Effector CD4-positive, alpha-beta T cell (primary cell): ENCODE data around the gene MT1E.
"Not testable (repeated sequence)": the region's sequence is repeated elsewhere in the genome, so short reads cannot be mapped to it uniquely, and the experiment has no call there.

Experiments
- DNase-seq: peaks from one replicate; pipeline ENCODE4 v3.0.0-alpha.2; 2020
- total RNA-seq: gene quantifications from one replicate; lab custom pipeline; 2026; lab: John Stamatoyannopoulos, UW

MT1E gene
- 1.5 reads per million for total RNA-seq

GRCh38 chr16:56625140-56625942 lies at the start of gene MT1E:
TSS of gene MT1E (plus strand) at chr16:56625781. CDS start at chr16:56625852, 71 bp downstream.
- DNase-seq, result peak; percentile 18

DNA sequence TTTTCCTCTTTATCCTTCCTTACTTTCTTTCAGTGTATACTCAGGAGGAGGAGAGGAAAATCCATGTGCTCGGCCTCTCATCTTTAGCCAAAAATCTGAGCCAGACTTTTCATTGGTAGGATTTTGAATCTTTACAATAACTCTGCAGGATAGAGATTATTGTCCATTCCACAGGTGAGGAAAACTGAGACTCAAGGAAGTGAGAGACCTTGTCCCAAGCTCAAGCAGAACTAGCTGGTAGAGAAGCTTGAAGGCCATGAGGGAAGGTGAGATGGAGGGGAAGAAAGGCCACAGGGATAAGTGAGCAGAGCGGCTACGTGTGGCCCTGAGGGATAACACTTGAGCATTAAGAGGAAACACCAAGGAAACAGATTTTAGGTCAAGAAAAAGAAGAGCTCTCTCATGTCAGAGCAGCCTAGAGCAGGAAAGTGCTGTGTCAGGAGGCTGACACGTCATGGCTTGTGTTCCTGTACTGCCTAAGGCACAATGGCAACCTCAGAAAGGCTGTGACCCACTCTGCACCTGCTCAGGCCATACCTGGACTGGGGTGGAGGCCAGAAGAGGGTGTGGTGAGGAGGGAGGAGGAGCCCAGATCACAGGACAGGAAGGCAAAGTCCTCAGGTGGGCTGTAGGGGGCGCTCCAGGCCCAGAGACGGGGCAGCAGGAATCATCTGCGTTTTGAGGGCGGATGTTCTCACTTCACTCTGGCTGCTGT lies 48.8 kb upstream of the MT1E start:
- peak; percentile 86 for DNase-seq

DNA sequence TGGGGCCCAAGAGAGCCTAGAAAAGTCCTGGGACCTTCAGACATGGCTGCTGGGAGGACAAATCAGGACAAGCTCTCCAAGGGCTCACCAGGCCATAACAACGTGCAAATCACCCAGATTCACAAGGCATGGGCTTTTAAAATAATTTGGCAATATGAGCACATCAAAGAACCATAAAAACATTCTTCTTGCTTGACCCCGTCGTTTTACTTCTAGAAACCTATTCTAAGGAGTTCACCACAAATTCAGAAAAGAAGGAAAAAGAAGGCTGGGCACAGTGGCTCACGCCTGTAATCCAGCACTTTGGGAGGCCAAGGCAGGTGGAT lies 48.3 kb upstream of the MT1E start:
- no peak for DNase-seq

- DNase-seq, result no peak
Observed at GRCh38 chr16:56580391-56581048, 45.1 kb upstream of the MT1E start.

GRCh38 chr16:56582911-56583310 lies 42.7 kb upstream of the MT1E start:
- DNase-seq, result not testable (repeated sequence)

DNA sequence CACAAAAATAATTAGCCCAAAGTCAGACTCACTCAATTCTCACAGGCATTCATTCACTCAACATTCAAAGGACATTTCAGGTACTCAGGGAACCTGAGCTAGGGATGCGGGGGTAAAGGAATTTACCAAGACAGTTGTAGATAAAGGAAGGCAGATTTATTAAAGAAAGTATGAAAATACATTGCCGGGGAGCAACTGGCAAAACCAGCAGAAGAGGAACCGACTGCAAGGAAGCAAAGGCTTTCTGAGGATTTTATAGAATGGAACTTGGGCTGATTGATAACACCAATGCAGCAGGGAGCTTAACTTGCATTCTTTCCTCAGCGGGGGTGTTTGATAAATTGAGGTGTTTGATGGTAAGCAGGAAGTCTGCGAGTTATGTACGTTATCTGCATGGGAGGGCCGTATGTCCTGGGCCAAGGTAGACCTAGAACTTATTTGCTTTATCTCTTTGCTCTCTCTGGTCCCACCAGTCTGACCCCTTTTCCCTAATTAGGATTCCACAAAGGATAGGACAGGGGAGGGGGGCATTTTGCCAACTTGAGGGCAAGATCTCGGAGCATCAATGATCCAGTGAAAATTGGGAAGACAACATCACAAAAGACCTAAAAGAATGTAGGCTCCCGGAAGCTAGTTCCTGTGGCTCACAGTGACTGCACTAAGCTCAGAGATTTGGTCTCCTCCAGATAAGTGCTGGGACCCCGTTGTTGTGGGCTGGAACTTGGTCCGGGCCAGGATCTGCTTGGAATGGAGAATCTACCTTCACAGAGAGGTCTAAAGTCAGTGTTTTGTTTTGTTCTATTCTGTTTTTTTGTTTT lies 42.0 kb upstream of the MT1E start:
- DNase-seq, result no peak

GRCh38 chr16:56584276-56584675 lies 41.3 kb upstream of the MT1E start:
- DNase-seq, result no peak

GRCh38 chr16:56588781-56589140 lies 36.8 kb upstream of the MT1E start:
- DNase-seq, result no peak

GRCh38 chr16:56589141-56590039 lies 36.2 kb upstream of the MT1E start, which contains the start of gene MT3:
TSS of gene MT3 (plus strand) at chr16:56589528. CDS start at chr16:56589591, 63 bp downstream.
- DNase-seq, result no peak

GRCh38 chr16:56591377-56592060 lies 34.1 kb upstream of the MT1E start:
- no peak for DNase-seq

- no peak for DNase-seq
Observed at GRCh38 chr16:56593573-56594291, 31.8 kb upstream of the MT1E start.

DNA sequence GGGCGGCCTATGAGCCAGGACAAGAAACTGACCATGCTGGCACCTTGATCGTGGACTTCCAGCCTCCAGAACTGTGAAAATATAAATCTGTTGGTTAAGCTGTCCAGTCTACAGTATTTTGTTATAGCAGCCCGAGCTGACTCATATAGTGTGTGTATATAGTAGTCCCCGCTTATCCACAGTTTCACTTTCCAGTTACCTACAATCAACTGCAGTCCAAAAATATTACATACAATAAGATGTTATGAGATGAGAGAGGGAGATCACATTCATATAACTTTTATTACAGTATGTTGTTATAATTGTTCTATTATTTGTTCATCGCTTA lies 31.3 kb upstream of the MT1E start:
- DNase-seq, result no peak

GRCh38 chr16:56600398-56600999 lies 25.1 kb upstream of the MT1E start:
- DNase-seq, result no peak

- no peak for DNase-seq
Observed at GRCh38 chr16:56601325-56601724, 24.3 kb upstream of the MT1E start.

DNA sequence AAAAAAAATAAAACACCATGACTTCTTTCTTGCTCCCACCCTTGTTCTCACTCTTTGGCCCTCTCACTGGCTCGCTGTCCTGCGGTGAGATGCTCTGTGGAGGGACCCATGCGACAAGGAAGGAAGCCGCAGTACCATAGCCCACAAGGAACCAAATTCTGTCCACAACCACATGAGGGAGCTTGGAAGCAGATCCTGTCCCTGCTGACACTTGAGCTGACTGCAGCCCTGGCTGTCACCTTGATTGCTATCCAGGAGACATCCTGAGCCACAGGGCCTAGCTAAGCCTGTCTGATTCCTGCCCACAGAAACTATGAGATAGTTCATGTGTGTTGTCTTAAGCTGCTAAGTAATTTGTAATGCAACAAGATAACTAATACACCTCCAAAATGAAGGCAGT lies 22.0 kb upstream of the MT1E start:
- no peak for DNase-seq

GRCh38 chr16:56604966-56605365 lies 20.6 kb upstream of the MT1E start:
- DNase-seq, result no peak

- no peak for DNase-seq
Observed at GRCh38 chr16:56605475-56605874, 20.1 kb upstream of the MT1E start.

DNA sequence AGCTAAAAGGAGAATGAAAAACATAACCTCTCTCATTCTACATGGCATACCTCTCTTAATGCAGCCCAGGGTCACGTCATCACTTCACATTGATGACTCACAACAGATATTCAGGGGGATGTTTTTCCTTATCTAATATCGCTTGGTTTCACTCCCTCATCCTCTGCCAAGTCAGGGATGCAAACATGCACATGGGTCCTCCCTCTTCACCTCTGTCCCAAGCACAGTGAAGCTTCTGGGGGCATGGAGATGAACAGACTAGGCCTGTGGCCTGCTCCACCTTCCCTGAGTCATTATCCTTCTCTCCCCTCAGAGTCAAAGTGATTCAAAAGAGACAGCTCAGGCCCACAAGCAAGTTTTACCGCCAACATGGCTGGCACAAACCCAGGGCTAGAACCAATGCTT lies 19.5 kb upstream of the MT1E start:
- no peak for DNase-seq

DNA sequence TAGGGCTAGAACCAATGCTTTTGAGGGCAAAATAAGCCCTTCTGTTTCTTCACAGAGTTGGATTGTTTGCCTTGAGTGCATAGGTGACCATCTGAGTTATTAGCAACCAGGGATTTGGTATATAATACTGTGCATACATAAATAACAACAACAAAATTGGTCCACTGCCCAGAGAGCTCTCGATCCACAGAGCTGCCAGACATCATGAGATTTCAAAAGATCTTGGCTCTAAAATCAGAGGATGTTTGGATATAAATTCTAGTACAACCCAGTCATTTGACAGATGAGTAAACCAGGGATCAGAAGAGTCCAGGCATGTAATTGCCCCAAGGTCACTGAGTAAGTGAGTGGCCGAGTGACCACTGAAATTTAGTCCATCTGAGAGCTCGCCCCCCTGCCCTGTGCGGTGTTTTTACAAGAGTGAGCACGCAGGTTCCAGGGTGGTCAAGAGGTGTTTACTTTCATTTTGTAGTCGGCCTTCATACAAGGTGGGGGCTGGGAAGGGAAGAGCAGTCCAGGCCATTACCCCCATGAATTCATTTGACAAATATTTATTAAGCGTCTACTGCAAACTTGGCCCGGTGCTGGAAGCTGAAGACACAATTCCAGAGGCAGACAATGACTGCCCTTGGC lies 19.0 kb upstream of the MT1E start:
- DNase-seq, result no peak
